GM18861 (cell line): ENCODE data around the gene GRHL1.

Source experiments
- ATAC-seq: cut with Tn5 transposase; IDR thresholded peaks from one replicate; pipeline ENCODE4 v1.9.1; 2021; ENCODE audit not compliant: unreplicated experiment

GRHL1 gene

GRCh38 chr2:10036095-10036884, 84.8 kb downstream of the GRHL1 start:
- peak; percentile 68 for ATAC-seq

DNA sequence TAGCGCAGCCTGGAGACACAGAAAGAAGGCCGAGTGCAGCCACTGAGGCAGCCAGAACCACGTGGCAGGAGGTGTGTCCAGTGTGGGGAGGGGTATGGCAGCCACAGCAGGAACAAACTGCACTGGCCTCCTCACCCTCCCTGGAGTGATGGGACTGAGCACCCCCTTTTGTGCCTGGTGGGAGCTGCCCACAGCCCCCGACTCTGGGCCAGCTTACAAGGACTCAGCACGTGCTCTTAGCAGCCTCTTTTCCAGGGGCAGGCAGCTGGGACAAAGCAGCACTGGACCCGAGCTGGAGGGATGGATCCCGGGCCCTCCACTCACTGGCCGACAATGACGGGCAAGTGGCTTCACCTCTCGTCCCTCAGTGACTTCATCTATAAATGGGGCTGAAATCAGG, 86.6 kb downstream of the GRHL1 start:
- no peak for ATAC-seq

DNA sequence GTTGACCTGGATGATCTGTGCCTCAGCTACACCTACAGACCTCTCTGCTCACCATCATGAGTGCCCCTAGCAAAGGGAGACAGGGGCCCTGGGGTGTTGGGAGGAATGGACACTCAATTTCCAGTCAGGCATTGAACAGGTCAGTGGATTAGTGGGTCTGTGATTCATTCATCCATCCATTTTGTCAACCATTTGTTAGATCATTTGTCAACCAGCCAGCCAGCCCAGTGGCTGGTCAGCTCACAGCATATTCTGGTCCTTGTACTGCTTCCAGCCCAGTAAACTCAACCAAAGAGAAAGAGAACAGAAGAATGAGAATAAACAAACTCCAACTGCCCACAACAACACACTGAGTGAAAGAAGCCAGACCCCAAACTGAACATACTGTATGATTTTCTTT, 87.2 kb downstream of the GRHL1 start:
- no peak for ATAC-seq

DNA sequence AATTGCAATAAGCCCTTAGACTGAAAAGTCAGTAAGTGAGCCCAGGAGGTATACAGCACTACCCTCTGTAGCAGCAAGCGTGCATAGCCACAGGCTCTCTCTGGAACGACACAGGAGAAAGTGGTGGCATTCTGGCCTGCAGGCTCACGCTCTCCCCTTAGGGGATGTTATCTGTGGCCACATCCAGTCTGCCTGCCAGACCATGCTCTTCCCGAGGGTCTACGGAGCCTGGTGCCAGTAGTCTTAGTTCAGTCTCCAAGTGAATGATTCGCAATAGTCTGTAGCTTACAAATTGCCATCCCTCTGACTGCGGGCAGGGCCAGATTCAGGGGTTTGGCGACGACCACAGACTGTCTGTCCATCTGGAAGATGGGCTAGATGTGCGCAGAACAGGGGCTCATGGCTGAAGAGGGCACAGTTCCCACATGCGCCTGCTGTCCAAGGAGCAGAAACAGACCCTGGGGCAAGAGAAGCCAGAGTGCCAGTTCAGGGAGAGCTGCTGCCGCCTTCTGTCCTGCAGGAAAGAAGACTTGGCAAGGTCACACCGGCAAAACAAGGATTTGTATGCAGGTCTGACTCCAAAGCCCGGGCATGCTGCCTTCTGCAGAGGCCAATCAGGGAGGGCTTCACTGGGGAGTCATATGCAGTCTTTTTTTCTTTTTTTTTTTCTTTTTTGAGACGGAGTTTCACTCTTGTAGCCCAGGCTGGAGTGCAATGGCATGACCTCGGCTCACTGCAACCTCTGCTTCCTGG, 88.3 kb downstream of the GRHL1 start:
- ATAC-seq, result no peak

DNA sequence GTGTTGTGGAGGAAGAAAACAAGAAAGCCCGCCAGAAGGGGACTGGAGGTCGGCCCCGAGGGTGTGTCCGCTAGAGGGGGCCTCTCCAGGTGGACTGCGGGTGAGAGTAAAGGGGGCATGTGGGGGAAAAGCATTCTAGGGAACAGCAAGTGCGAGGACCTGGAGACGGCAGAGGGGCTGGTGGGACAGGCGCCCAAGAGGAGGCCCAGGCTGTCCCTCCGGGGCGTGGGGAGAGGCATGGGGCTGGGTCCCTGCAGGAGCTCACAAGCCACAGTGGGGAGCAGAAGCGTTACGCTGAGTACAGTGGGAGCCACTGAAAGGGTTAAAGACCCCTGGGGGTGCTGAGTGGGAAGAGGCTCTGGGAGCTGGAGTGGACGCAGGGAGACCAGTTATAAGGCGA, 90.2 kb downstream of the GRHL1 start:
- ATAC-seq, result no peak

GRCh38 chr2:10042301-10043161, 91.0 kb downstream of the GRHL1 start:
- peak; percentile 2 for ATAC-seq

GRCh38 chr2:10043256-10043905, 91.9 kb downstream of the GRHL1 start, which contains the start of gene KLF11:
TSS of gene KLF11 (plus strand) at chr2:10043550. CDS start at chr2:10043717, 167 bp downstream.
- ATAC-seq, result peak; percentile 47

GRCh38 chr2:10043906-10044601, 92.6 kb downstream of the GRHL1 start:
- peak; percentile 47 for ATAC-seq

- no peak for ATAC-seq
Measured at GRCh38 chr2:10045561-10046355, 94.3 kb downstream of the GRHL1 start.

DNA sequence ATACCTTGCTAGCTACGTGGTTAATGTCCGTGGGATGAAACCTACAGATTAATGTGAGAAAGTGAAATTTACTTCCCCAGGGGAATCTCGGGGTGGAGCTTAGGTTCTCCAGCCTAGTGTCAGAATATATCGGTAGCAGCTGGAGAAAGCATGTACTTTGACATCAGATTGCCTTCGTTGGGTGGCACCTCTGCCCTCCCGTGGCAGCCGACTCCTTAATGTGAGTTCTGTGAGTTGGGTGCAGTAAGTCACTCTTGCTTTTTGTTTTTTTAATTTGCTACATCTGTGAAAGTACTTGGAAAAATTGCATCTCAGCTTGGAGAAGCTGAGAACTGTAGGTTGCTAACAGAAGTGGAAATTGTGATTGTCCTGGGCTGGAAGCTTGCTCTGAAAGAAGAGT, 95.4 kb downstream of the GRHL1 start:
- no peak for ATAC-seq

GRCh38 chr2:10047616-10048500, 96.4 kb downstream of the GRHL1 start:
- ATAC-seq, result no peak

GRCh38 chr2:10048501-10049171, 97.1 kb downstream of the GRHL1 start:
- ATAC-seq, result no peak
